T-helper 1 cell treated with Interleukin-12 subunit alpha and Interleukin-12 subunit beta and Interleukin-4 antibody, amounts not matched to agents 30 μg/mL and 1 μg/mL, for 36 hours (primary cell): ENCODE measurements around the gene B4GALT2.

Experiments used
- H3K27ac Mint-ChIP-seq: one replicate; pipeline ENCODE4 v1.8.0; 2021; ENCODE audit warnings: mild to moderate bottlenecking, mixed read lengths
- H3K27me3 Mint-ChIP-seq: one replicate; pipeline ENCODE4 v1.8.0; 2021; ENCODE audit warnings: low read depth, mixed read lengths
- H3K36me3 Mint-ChIP-seq: one replicate; pipeline ENCODE4 v1.8.0; 2021; ENCODE audit warnings: low read depth, mixed read lengths
- H3K4me1 Mint-ChIP-seq: one replicate; pipeline ENCODE4 v1.8.0; 2021; ENCODE audit warnings: low read depth, mixed read lengths
- H3K4me3 Mint-ChIP-seq: one replicate; pipeline ENCODE4 v1.8.0; 2021; ENCODE audit warnings: mild to moderate bottlenecking, moderate library complexity, mixed read lengths
- H3K9me3 Mint-ChIP-seq: one replicate; pipeline ENCODE4 v1.8.0; 2021; ENCODE audit warnings: mixed read lengths

The B4GALT2 gene

GRCh38 chr1:43978551-43979260 lies at the start of gene B4GALT2:
TSS of gene B4GALT2 (plus strand) at chr1:43979210. CDS start at chr1:43981161, 1,951 bp downstream.
- Mint-ChIP-seq H3K4me1 (peaks cover 45% of the 10 kb centered on the region), H3K27ac (peak within 1 kb of the TSS; percentile 56), H3K36me3 (peaks cover 18% of the 10 kb centered on the region), H3K9me3 (no peaks in the 10 kb centered on the region), H3K27me3 (no peaks in the 10 kb centered on the region), H3K4me3 (peak within 1 kb of the TSS; percentile 82)

GRCh38 chr1:43930168-43930948 lies 48.7 kb upstream of the B4GALT2 start:
- peaks cover 16% of the 10 kb centered on the region for H3K27me3 Mint-ChIP-seq
- H3K36me3 Mint-ChIP-seq = no peaks in the 10 kb centered on the region
- no peaks in the 10 kb centered on the region for H3K9me3 Mint-ChIP-seq
- no peak overlapping the region for H3K4me3 Mint-ChIP-seq
- H3K27ac Mint-ChIP-seq = no peak overlapping the region
- H3K4me1 Mint-ChIP-seq = peaks cover 2% of the 10 kb centered on the region

- Mint-ChIP-seq H3K36me3 (no peaks in the 10 kb centered on the region), H3K4me1 (peaks cover 2% of the 10 kb centered on the region), H3K27ac (no peak overlapping the region), H3K9me3 (no peaks in the 10 kb centered on the region), H3K27me3 (peaks cover 20% of the 10 kb centered on the region), H3K4me3 (no peak overlapping the region)
Measured at GRCh38 chr1:43930949-43931275, 48.1 kb upstream of the B4GALT2 start.

GRCh38 chr1:43931711-43932660 lies 47.0 kb upstream of the B4GALT2 start:
- Mint-ChIP-seq H3K36me3 (no peaks in the 10 kb centered on the region), H3K27me3 (peaks cover 20% of the 10 kb centered on the region), H3K9me3 (no peaks in the 10 kb centered on the region), H3K27ac (no peak overlapping the region), H3K4me3 (no peak overlapping the region), H3K4me1 (peaks cover 2% of the 10 kb centered on the region)

- H3K4me3 Mint-ChIP-seq = no peak overlapping the region
- no peaks in the 10 kb centered on the region for H3K9me3 Mint-ChIP-seq
- no peaks in the 10 kb centered on the region for H3K36me3 Mint-ChIP-seq
- peaks cover 20% of the 10 kb centered on the region for H3K27me3 Mint-ChIP-seq
- peaks cover 2% of the 10 kb centered on the region for H3K4me1 Mint-ChIP-seq
- no peak overlapping the region for H3K27ac Mint-ChIP-seq
Measured at GRCh38 chr1:43932786-43933385, 46.1 kb upstream of the B4GALT2 start.

GRCh38 chr1:43933386-43934100 lies 45.5 kb upstream of the B4GALT2 start, which contains the start of gene ARTN:
TSS of gene ARTN (plus strand) at chr1:43933801. CDS start at chr1:43935657, 1,856 bp downstream.
- Mint-ChIP-seq H3K4me3 (no peak within 1 kb of the TSS), H3K27me3 (peaks cover 20% of the 10 kb centered on the region), H3K9me3 (no peaks in the 10 kb centered on the region), H3K4me1 (peaks cover 2% of the 10 kb centered on the region), H3K36me3 (no peaks in the 10 kb centered on the region), H3K27ac (no peak within 1 kb of the TSS)

- peaks cover 2% of the 10 kb centered on the region for H3K4me1 Mint-ChIP-seq
- H3K27me3 Mint-ChIP-seq = peaks cover 20% of the 10 kb centered on the region
- H3K9me3 Mint-ChIP-seq = no peaks in the 10 kb centered on the region
- no peak overlapping the region for H3K4me3 Mint-ChIP-seq
- H3K36me3 Mint-ChIP-seq = no peaks in the 10 kb centered on the region
- H3K27ac Mint-ChIP-seq = no peak overlapping the region
Measured at GRCh38 chr1:43934101-43934985, 44.7 kb upstream of the B4GALT2 start.

- Mint-ChIP-seq H3K27ac (no peak overlapping the region), H3K9me3 (no peaks in the 10 kb centered on the region), H3K36me3 (peaks cover 3% of the 10 kb centered on the region), H3K27me3 (peaks cover 20% of the 10 kb centered on the region), H3K4me3 (no peak overlapping the region), H3K4me1 (peaks cover 3% of the 10 kb centered on the region)
Measured at GRCh38 chr1:43934986-43935324, 44.1 kb upstream of the B4GALT2 start.

- Mint-ChIP-seq H3K9me3 (no peaks in the 10 kb centered on the region), H3K4me3 (peak overlapping the region; percentile 9), H3K27me3 (peaks cover 20% of the 10 kb centered on the region)
Measured at GRCh38 chr1:43935711-43936427, 43.1 kb upstream of the B4GALT2 start.

GRCh38 chr1:43936431-43937151 lies 42.4 kb upstream of the B4GALT2 start:
- H3K36me3 Mint-ChIP-seq = peaks cover 3% of the 10 kb centered on the region
- no peaks in the 10 kb centered on the region for H3K9me3 Mint-ChIP-seq
- peaks cover 20% of the 10 kb centered on the region for H3K27me3 Mint-ChIP-seq
- H3K27ac Mint-ChIP-seq = no peak overlapping the region
- H3K4me3 Mint-ChIP-seq = peak overlapping the region; percentile 12
- H3K4me1 Mint-ChIP-seq = peaks cover 3% of the 10 kb centered on the region

More at GRCh38 chr1:43935711-43936427, 43.1 kb upstream of the B4GALT2 start:
- peaks cover 3% of the 10 kb centered on the region for H3K4me1 Mint-ChIP-seq
- H3K36me3 Mint-ChIP-seq = peaks cover 3% of the 10 kb centered on the region
- H3K27ac Mint-ChIP-seq = no peak overlapping the region

- no peak overlapping the region for H3K4me3 Mint-ChIP-seq
- H3K4me1 Mint-ChIP-seq = peaks cover 3% of the 10 kb centered on the region
- no peaks in the 10 kb centered on the region for H3K9me3 Mint-ChIP-seq
- peaks cover 20% of the 10 kb centered on the region for H3K27me3 Mint-ChIP-seq
- H3K36me3 Mint-ChIP-seq = peaks cover 3% of the 10 kb centered on the region
- no peak overlapping the region for H3K27ac Mint-ChIP-seq
Measured at GRCh38 chr1:43937179-43937865, 41.7 kb upstream of the B4GALT2 start.
